Stimulated activated CD8-positive, alpha-beta memory T cell treated with anti-CD3 and anti-CD28 coated beads, Interleukin-15, amount 100 ng/mL, for 4 hours (primary cell): ENCODE results near the gene HAGH.
"Not testable (repeated sequence)": the region's sequence is repeated elsewhere in the genome, so short reads cannot be mapped to it uniquely, and the experiment has no call there.

Experiments used
- DNase-seq, 2 donors: peaks; one replicate each; pipeline ENCODE4 v3.0.0-alpha.2; 2020; ENCODE audit warnings: low read depth in 2 of 2

HAGH gene

DNA sequence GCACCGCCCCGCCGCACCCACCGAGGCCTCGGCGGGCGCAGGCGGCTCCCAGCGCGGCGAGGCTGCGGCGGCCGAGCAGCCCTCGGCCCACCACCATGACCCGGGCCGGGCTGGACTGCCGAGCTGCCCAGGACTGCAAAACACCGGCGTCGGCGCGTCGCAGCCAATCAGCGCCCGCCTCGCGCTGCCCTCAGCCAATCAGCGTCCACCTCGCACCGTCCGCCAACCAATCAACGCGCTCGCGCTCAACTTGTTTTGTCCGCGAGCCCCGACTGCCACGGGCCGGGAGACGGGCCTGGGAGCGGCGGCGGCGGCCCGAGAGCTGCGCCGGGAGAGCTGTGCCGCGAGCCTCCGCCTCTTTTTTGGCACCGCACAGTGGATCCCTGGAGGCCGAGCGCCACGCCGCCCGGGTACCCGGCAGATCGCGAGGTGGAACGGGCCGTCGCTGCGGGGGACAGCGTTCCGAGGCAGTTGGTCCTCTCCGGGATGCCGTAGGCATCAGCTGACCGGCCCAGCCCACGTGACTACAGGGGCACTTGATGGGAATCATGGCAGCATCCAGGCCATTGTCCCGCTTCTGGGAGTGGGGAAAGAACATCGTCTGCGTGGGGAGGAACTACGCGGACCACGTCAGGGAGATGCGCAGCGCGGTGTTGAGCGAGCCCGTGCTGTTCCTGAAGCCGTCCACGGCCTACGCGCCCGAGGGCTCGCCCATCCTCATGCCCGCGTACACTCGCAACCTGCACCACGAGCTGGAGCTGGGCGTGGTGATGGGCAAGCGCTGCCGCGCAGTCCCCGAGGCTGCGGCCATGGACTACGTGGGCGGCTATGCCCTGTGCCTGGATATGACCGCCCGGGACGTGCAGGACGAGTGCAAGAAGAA lies at the start of gene HAGH, which contains the start of gene FAHD1:
Gene HAGH, minus strand, starts transcription at position 135 of the 883 bp plus-strand sequence. Its CDS starts 38 bp downstream, at position 97.
Gene FAHD1, plus strand, starts transcription at position 516 of the 883 bp plus-strand sequence. Its CDS starts 33 bp downstream, at position 549.
- peak; percentile 73 to 80 for DNase-seq

DNA sequence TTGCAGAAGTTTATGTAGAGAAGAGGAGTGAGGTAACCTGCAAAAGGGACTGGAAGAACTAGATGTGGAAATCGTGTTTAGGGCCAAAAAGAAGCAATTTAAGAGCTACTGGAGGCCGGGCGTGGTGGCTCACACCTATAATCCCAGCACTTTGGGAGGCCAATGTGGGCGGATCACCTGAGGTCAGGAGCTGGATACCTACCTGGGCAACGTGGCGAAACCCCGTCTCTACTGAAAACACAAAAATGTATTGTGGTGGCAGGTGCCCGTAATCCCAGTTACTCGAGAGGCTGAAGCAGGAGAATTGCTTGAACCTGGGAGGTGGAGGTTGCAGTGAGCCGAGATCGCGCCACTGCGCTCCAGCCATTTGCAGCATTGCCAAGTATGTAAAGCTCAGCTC lies 49.4 kb upstream of the HAGH start:
- DNase-seq, result not testable (repeated sequence)

DNA sequence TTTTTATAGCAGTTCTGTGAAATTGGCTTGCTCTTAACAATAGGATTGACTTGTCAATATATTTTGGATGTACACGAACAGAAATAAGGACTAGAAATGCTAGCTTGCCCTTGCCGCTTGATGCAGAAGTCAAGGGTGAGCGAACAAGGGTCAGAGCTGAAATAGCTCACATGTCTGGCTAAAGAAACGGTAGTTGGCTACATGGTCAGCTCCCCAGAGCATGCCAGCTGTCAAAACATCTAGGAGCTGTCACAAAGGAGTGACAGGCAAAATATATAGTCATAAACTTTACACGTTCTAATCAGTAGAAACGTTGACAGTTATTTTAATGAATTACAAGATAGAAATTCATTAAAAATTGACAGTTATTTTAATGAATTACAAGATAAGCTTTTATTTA lies 48.2 kb upstream of the HAGH start:
- no peak for DNase-seq

DNA sequence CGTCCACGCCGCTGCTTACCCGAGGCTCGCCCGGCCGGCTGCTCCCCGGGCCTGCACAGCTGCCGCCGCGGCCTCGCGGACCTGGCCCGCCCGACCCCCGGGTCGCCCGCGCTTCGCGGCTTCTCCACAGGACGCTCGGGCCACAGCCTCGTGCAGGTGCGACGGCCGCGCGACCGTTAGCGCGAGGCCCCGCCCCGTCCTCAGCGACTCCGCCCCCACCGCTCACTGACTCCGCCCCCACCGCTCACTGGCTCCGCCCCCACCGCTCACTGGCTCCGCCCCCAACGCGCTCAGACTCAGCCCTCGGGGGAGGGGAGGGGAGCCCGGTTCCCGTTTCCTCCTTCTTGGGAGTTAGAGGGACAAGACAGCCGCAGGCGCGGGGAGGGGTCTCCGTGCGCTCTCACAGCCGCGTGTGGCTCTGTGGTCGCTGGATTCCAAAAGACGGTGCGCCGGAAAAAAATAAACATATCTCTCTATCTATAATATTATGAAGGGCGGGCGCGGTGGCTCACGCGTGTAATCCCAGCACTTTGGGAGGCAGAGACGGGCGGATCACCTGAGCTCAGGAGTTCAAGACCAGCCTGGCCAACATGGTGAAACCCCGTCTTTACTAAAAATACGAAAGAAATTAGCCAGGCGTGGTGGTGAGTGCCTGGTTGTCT lies 45.5 kb upstream of the HAGH start, which contains the start of gene MEIOB:
Gene MEIOB, minus strand, starts transcription at position 191 of the 662 bp plus-strand sequence. CDS start 3,989 bp downstream, outside the sequence.
- peak in 1 of 2 donors; percentile 4 for DNase-seq

DNA sequence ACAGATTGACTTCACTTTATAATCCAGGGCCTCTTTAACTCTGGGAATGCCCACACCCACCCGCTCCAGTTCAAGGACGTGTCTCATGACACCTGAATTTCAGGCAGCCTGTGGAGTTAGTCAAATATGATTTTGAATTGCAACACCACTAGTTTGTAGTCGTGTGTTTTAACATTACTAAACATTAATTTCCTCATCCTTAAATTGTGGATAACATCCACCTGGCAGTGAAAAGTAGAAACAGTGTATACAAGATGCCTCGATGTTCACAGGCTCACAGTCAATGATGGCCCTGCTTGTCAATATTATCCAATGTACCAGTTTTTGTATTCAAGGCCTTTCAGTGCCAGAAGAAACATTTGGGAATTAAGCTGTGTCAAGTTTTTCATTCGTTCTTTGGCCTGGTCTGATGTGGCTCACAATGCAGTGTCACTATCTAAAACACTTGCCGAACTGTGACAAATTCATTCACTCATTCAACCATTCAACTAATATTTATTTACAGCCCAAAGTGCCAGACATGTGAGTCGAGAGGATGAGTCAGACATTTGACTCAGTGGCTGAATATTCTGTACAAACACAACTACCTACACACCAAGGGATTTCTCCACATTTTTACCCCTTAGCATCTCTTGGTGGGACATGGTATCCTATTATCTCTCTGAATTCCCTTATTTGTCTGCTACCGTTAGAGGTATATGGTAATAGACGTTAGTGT lies 43.9 kb upstream of the HAGH start:
- DNase-seq, result no peak

DNA sequence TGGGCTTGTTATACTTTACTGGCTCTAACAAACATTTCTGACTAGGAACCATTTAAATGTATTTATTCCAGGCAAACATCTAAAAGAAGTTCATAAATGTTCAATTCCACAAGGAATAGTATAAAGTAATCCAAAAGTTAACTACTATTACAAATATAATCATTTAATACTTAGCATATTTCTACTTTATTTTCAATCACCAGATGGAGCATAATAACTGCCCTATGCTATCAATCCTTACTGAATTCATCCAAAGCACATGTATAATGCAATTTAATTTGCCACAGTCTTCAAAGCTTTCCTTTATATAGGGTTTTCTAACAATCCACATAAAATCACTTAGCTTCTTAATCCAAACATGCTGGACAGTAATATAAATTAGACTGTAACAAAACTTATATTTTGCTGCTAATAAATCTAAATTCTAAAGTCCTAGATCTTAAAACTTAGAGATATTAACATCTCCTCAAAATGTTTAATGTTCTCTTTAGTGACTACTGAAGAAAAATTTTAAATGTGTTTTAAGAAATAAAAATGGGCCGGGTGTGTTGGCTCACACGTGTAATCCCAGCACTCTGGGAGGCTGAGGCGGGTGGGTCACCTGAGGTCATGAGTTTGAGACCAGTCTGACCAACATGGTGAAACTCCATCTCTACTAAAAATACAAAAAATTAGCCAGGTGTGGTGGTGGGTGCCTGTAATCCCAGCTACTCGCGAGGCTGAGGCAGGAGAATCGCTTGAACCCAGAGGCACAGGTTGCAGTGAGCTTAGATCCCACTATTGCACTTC lies 39.5 kb upstream of the HAGH start:
- DNase-seq, result no peak

DNA sequence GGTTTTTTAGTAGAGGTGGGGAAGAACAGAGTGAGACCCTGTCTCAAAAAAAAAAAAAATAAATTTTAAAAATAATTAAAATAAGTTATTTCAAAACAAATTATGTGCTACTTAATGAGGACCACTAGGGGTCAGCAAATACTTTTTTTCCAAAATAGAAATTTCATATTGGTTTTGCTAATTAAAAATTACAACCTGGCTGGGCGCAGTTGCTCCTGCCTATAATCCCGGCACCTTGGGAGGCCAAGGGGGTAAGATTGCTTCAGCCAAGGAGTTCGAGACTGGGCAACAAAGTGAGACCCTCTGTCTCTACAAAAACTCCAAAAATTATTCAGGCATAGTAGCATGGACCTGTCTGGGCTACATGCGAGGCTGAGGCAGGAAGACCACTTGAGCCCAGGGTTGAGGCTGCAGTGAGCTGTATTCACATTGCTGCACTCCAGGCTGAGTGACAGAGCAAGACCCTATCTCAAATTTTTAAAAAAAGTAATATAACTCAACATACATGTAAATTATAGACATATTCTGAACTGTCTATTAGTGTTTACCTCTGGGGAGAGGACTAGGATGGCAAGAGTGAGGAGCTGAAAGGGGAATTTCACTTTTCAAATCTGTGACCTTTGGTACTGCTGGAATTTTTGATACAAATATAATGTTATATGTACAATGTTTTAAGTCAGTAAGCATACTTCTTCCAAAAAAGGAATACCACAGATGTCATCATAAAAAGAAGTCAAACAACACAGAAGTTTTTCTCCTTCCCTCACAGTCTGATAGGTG lies 37.2 kb upstream of the HAGH start:
- DNase-seq, result no peak

DNA sequence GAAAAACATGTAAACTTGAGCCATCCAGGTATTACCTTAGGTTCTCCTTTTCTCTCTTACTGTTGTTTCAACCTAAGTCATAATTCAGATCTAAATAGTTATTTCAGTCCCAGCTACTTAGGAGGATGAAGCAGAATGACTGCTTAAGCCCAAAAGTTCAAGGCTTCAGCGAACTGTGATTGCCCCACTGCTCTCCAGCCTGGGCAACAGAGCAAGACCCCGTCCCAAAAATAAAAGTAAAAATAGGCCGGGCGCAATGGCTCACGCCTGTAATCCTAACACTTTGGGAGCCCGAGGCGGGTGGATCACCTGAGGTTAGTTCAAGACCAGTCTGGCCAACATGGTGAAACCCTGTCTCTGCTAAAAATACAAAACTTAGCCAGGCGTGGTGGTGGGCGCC lies 35.8 kb upstream of the HAGH start:
- no peak for DNase-seq

DNA sequence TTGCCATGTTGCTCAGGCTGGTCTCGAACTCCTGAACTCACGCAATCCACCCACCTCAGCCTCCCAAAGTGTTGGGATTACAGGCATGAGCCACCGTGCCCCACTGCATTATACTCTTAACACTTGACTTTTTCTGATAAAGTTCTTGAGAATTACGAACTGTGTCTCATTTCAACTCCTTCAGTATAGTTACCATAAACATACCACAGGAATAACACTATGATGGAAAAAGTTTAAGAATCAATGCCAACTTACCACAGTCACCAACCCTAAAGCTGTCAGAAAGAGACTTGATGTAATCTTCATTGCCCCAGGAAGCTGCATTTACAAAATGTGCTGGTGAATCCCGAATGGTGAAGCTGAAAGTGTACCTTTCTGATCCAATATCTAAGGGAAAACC lies 35.1 kb upstream of the HAGH start:
- DNase-seq, result no peak

DNA sequence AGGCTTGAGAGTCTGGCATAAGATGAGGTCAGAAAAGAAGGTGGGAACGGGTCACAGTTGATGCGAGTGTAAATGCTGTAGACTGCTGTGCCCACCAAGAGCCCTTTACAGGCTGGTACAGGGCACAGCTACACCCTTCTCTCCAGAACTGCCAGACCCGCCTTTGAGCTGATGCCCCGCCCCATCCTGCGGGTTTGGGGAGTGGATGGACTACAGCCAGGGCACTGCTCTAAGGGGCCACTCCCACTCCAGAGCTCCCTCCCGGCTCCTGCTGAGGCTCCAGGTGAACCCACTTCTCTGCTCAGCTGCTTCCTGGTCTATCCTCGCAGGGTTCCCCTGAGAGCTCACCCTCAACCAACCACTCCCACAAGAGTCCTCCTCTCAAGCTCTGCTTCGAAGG lies 33.0 kb upstream of the HAGH start:
- no peak for DNase-seq

DNA sequence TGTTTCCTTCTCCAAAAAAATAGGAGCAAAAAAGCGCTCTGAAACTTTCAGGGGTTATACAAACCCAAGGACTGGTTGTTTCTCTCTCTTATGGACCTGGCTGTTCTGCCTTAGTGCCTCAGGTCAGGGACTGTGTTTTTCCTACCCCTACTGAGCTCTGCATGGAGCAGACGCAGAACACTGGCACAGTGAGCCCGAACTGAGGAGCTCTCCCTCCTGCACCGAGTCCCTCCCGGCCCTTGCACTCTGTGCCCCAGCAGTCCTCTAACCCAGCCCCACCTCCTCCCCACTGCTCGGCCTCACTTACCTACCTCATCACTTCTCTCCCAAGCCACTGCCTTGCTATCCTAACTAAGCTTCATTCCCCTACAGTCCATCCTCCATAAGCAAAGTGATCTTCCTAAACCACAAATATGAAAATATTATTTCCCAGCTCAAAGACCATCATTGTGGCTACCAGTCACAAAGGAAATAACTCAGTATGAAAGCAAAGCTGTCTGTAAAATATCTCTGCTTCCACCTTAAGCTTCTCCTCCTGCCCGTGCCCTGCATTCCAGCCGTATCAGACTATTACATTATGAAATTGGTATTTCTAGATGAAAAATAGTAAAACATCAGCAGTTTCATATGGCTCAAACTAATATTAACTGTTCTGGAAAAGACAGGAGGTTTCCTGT lies 31.7 kb upstream of the HAGH start:
- no peak for DNase-seq

DNA sequence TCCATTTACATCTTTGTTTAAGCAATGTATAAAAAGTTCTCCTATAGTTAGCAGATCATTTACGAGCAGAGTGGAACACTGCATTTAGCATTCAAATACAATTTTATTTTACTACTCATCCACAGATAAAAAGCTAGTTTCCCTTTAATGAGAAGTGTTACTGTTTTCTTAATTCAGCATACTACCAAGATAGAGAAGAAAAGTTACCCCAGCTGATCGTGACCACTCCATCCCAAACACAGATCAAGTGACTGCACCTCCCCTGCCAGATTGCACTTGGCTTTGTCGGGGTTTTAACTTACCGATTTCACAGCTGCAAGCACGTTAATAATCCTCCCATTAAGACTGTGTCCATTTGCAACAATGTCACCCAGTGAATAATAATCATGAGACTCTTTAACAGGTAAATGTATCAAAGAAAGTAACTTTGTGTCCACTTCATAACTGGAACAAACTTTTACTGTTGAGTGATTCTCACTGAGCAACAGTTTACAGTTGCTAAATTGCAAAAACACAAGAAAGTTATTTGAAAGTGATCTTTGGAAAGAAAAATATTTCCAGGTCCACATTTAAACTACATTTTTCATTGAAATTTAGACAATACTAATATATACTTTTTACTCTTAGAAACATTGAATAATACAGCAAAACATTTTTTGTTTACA lies 30.9 kb upstream of the HAGH start:
- DNase-seq, result no peak

DNA sequence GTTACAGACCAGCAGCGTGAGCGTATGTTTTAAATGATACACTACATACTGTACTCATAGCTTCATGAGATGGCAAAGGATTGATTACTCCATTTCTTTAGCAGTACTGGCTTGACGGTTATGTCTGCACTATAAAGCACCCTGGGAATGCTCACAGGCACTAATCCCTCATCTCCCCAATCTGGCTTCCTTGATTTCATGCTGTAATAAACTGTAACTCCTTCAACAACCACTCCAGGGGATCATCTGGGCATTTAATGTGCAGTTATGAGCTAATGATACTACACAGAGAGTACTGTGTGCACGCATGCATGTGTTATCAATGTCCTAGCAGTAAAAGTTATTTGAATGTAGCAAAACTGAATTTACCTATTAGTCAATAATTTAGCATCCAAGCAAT lies 25.2 kb upstream of the HAGH start:
- no peak for DNase-seq

DNA sequence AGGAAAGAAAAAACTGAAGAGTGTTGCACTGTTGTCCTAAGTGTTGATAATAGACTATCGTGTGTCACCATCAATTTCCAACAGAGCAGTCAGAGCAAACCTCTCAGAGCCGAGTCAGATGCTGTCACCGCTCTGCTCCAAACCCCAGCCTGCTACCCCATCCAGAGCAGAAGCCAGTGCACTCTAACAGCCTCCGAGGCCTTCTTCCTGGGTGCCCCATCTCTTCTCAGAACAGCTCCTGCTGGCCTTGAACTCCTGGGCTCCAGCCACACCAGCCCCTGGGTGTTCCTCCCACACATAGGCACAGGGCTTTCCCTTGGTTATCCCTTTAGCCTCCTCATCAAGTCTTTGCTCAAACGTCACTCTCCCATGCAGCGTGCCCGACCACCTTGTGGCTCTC lies 24.4 kb upstream of the HAGH start:
- no peak for DNase-seq

DNA sequence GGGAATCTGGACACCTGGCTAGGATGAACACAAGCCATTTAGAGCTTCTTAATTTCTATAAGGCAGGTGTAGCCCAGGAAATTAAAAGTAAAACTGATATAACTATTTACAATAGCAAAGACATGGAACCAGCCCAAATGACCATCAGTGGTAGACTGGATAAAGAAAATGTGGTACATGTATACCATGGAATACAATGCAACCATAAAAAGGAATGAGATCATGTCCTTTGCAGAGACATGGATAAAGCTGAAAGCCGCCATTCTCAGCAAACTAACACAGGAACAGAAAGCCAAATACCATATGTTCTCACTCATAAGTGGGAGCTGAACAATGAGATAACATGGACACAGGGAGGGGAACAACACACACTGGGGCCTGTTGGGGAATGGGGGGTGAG lies 19.8 kb upstream of the HAGH start:
- DNase-seq, result no peak

DNA sequence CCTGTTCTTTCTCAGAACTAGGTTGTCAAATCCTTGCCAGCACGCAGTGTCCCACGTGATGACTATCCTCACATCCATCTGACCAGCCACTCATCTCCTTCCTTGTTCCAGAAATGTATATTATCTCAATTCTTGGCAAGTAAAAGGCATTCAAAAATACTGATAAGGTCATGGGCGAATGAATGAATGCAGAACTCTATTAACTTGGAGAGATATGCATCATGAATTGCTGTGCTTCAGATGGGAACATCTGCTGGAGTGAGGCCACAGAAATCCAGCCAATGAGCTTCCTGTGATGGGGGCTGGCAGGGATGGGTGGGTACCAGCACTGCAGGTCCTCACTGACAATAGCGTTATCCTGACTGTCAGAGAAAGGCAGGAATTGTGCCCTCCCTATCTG lies 19.4 kb upstream of the HAGH start:
- no peak for DNase-seq

DNA sequence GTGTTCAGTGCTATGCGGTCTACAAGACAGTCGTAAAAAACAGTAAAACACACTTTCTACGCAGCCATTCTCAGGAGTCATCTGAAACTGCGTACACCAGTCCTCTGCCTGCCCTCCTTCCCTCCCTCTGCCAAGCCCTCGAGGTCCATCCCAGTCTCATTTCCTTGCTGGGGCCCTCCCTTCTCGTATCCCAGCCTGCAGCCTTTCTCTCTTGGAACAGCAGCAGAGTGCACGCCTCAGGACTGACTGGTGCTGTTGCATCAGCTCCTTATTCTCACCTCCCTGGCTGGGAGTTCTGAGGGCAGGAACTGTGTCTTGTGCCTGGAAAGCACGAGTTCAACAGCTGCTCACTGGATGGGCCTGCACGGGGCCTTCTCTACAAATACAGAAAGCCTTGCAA lies 12.9 kb upstream of the HAGH start:
- no peak for DNase-seq

DNA sequence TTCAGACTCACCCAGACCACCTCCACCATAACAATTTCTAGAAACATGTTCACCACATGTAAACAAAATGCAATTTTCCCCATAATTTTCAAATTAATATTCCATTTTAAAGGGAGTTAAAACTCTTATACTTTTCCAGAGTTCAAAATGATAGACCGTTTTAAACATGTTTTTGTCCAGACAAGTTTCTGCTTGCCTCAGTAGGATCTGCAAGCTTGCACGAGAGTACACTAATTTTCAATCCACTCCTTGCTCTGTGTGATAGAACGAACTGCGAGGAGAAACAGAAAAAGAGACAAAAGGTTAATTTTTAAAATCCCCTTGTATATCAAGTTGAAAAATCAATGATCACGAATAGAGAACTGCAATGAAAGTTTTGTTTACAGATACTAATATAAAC lies 7.5 kb upstream of the HAGH start:
- DNase-seq, result no peak

DNA sequence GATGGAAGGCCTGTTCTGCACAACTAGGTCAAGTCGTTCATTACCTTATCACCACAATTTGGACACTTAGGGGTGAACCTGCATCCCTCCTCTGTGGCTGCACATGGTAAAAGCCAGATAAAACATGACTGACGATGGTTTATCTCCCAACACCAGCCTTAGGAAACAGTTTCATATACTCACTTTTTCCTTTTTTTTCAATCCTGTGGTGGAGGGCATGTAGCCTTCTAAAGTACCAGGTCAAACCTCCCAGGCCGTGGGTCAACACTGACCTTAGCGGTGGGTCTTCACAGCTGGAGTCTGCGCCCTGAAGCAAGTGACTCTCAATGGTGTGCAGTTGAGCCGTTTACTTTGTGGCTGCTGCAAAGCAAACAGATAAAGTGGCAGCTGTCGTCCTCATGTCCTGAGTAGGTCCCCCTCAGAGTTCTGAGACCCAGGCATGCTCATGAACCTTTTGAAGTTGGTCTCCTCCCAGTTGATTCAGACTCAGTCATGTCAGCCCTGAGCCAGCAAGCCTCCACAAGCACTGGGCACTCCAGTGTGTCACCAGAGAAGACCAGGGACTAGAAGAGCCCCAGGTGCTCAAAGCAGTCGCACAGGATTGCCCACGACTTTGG lies 6.3 kb upstream of the HAGH start:
- no peak for DNase-seq
